CD4-positive, alpha-beta T cell (primary cell): ENCODE data around the gene SSBP2. TPM values are rescaled to one million over a fixed set of nuclear protein-coding genes. Genes with fewer than 3 reads are reported as not detected.

ENCODE experiments used
- ATAC-seq: fragments of 200-7000 bp; cut with Tn5 transposase; one replicate; pipeline ENCODE4 v1.10.0; 2022; ENCODE audit warnings: mild to moderate bottlenecking; ENCODE audit not compliant: poor library complexity
- CTCF ChIA-PET: fragments of 350-600 bp; sonication (Branson Sonifier 250); formaldehyde crosslinking; loops from one replicate; lab custom pipeline; 2021; ENCODE audit warnings: antibody characterized with exemption, inconsistent platforms; lab: Charles Lee
- POLR2A ChIA-PET: fragments of 350-600 bp; sonication (Branson Sonifier 250); formaldehyde crosslinking; loops from one replicate; lab custom pipeline; 2021; ENCODE audit warnings: antibody characterized with exemption, inconsistent platforms; lab: Charles Lee
- DNase-seq, 14 experiments: peaks; one replicate each; pipeline ENCODE4 v3.0.0-alpha.2; 2013 to 2020; ENCODE audit warnings: mixed read lengths in 2 of 14
- H3K27ac ChIP-seq, 2 donors: one replicate each; pipeline versions ENCODE4 v1.5.1 to v1.7.0; 2013; ENCODE audit warnings: low read length in 2 of 2, low read depth in 1 of 2, mild to moderate bottlenecking in 1 of 2
- H3K27me3 ChIP-seq, 2 experiments: 1 replicate in 1 of 2; 2 replicates in 1 of 2; pipeline versions ENCODE4 v1.6.1 to v1.7.0; 2013; ENCODE audit warnings: low read length in 2 of 2, control low read depth in 1 of 2, mild to moderate bottlenecking in 1 of 2, moderate library complexity in 1 of 2; ENCODE audit not compliant: insufficient read depth in 2 of 2, control insufficient read depth in 1 of 2
- H3K36me3 ChIP-seq: one replicate; pipeline ENCODE4 v1.6.1; 2013; ENCODE audit warnings: low read length, control low read depth; ENCODE audit not compliant: insufficient read depth
- H3K4me1 ChIP-seq: one replicate; pipeline ENCODE4 v1.6.1; 2013; ENCODE audit warnings: low read length, control low read depth; ENCODE audit not compliant: insufficient read depth
- H3K4me3 ChIP-seq: one replicate; pipeline ENCODE4 v1.5.1; 2013; ENCODE audit warnings: mild to moderate bottlenecking, low read length, moderate library complexity
- H3K9me3 ChIP-seq, 2 experiments: 1 replicate in 1 of 2; 2 replicates in 1 of 2; pipeline versions ENCODE4 v1.6.1 to v1.7.0; 2013; ENCODE audit warnings: low read length in 2 of 2, mild to moderate bottlenecking in 2 of 2, control low read depth in 1 of 2, moderate library complexity in 1 of 2; ENCODE audit not compliant: control insufficient read depth in 1 of 2, insufficient read depth in 1 of 2
- H3K27ac Mint-ChIP-seq: one replicate; pipeline ENCODE4 v1.8.0; 2020; ENCODE audit warnings: mixed read lengths
- H3K27me3 Mint-ChIP-seq: one replicate; pipeline ENCODE4 v1.8.0; 2021; ENCODE audit warnings: mixed read lengths
- H3K36me3 Mint-ChIP-seq: one replicate; pipeline ENCODE4 v1.8.0; 2021; ENCODE audit warnings: low read depth, mixed read lengths
- H3K4me1 Mint-ChIP-seq: one replicate; pipeline ENCODE4 v1.8.0; 2021; ENCODE audit warnings: low read depth, mixed read lengths
- H3K4me3 Mint-ChIP-seq: one replicate; pipeline ENCODE4 v1.8.0; 2020; ENCODE audit warnings: mild to moderate bottlenecking, mixed read lengths
- H3K9me3 Mint-ChIP-seq: one replicate; pipeline ENCODE4 v1.8.0; 2020; ENCODE audit warnings: mixed read lengths
- intact Hi-C, 2 experiments: fragments of 100-400 bp; cut with DNase I in 1 of 2; cut with micrococcal nuclease in 1 of 2; formaldehyde crosslinking; loops; one replicate each; pipeline versions ENCODE4 v1.15.1 to v1.9.0; 2023 to 2025; cut with DNase I, micrococcal nuclease
- total RNA-seq, 174 experiments: library from RNA in 2 of 174; stranded (reverse) in 2 of 174; gene quantifications; one replicate each; pipeline ENCODE4 v1.2.3 and lab custom pipeline; 2021 to 2026
- TF ChIP-seq, protein P1 (sequence below): fragments of 200-600 bp; IDR thresholded peaks from one replicate; pipeline ENCODE4 v1.8.0; 2022; ENCODE audit warnings: antibody characterized with exemption, mild to moderate bottlenecking

Gene SSBP2
- total RNA-seq, 2 experiments from 2014 or later, result 33.5 to 36.3 TPM

GRCh38 chr5:81389025-81389424 lies 361.9 kb downstream of the SSBP2 start:
- no peaks in the 10 kb centered on the region for H3K36me3 Mint-ChIP-seq
- peaks cover 18 to 39% of the 10 kb centered on the region in 2 experiments for H3K27me3 ChIP-seq
- no peak for ATAC-seq
- H3K4me1 ChIP-seq, result peaks cover 5% of the 10 kb centered on the region
- DNase-seq, result no peak
- H3K4me1 Mint-ChIP-seq, result no peaks in the 10 kb centered on the region
- peaks cover 58% of the 10 kb centered on the region for H3K27me3 Mint-ChIP-seq
- ChIA-PET POLR2A (no interaction called here), CTCF (no interaction called here)
- no peak overlapping the region for H3K4me3 ChIP-seq
- H3K27ac Mint-ChIP-seq, result no peak overlapping the region
- TF ChIP-seq, protein P1, sequence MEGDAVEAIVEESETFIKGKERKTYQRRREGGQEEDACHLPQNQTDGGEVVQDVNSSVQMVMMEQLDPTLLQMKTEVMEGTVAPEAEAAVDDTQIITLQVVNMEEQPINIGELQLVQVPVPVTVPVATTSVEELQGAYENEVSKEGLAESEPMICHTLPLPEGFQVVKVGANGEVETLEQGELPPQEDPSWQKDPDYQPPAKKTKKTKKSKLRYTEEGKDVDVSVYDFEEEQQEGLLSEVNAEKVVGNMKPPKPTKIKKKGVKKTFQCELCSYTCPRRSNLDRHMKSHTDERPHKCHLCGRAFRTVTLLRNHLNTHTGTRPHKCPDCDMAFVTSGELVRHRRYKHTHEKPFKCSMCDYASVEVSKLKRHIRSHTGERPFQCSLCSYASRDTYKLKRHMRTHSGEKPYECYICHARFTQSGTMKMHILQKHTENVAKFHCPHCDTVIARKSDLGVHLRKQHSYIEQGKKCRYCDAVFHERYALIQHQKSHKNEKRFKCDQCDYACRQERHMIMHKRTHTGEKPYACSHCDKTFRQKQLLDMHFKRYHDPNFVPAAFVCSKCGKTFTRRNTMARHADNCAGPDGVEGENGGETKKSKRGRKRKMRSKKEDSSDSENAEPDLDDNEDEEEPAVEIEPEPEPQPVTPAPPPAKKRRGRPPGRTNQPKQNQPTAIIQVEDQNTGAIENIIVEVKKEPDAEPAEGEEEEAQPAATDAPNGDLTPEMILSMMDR, result no peak
- peaks cover 0 to 6% of the 10 kb centered on the region in 2 experiments for H3K9me3 ChIP-seq
- no peaks in the 10 kb centered on the region for H3K36me3 ChIP-seq
- H3K27ac ChIP-seq, result no peak overlapping the region
- H3K4me3 Mint-ChIP-seq, result no peak overlapping the region
- no peaks in the 10 kb centered on the region for H3K9me3 Mint-ChIP-seq
- intact Hi-C loops, result no loop called here

- no peak for DNase-seq
- Mint-ChIP-seq H3K4me3 (no peak overlapping the region), H3K36me3 (no peaks in the 10 kb centered on the region), H3K9me3 (no peaks in the 10 kb centered on the region), H3K27me3 (peaks cover 53% of the 10 kb centered on the region), H3K27ac (no peak overlapping the region), H3K4me1 (no peaks in the 10 kb centered on the region)
- no peak overlapping the region for H3K4me3 ChIP-seq
- POLR2A ChIA-PET, result interaction anchor here (1.4 kb wide), 1 partner anchor 87 kb away, joined by 4 read pairs; the partner anchor contains the start of gene ZCCHC9
- H3K27ac ChIP-seq, result no peak overlapping the region
- no peak for ATAC-seq
- no peaks in the 10 kb centered on the region for H3K36me3 ChIP-seq
- H3K4me1 ChIP-seq, result no peaks in the 10 kb centered on the region
- CTCF ChIA-PET, result no interaction called here
- H3K9me3 ChIP-seq, result no peaks in the 10 kb centered on the region
- intact Hi-C loops, result no loop called here
- H3K27me3 ChIP-seq, result peaks cover 13 to 31% of the 10 kb centered on the region in 2 experiments
- TF ChIP-seq, protein P1, result no peak
Observed at GRCh38 chr5:81388169-81388568, 362.7 kb downstream of the SSBP2 start.

DNA sequence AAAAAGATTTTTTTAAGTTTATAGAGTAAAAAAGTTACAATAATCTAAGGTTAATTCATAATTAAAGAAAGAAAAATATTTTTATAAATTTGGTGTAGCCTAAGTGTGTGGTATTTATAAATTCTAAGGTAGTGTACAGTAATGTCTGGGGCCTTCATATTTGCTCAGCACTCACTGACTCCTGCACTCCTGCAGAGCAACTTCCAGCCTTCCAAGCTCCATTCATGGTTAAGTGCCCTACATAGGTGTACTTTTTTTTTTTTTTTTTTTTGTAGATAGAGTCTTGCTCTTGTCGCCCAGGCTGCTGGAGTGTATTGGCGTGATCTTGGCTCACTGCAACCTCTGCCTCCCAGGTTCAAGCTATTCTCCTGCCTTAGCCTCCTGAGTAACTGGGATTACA lies 367.0 kb downstream of the SSBP2 start:
- Histone ChIP-seq H3K4me3 (no peak overlapping the region), H3K4me1 (no peaks in the 10 kb centered on the region), H3K27me3 (peaks cover under 1 to 1% of the 10 kb centered on the region in 2 experiments), H3K27ac (no peak overlapping the region), H3K36me3 (no peaks in the 10 kb centered on the region), H3K9me3 (no peaks in the 10 kb centered on the region)
- Mint-ChIP-seq H3K9me3 (no peaks in the 10 kb centered on the region), H3K4me3 (no peak overlapping the region), H3K27me3 (peaks cover 15% of the 10 kb centered on the region), H3K4me1 (no peaks in the 10 kb centered on the region), H3K36me3 (no peaks in the 10 kb centered on the region), H3K27ac (no peak overlapping the region)
- CTCF ChIA-PET, result no interaction called here
- POLR2A ChIA-PET, result no interaction called here
- DNase-seq (no peak), ATAC-seq (no peak)
- intact Hi-C loops, result no loop called here
- TF ChIP-seq, protein P1, result no peak
